GM19351 (cell line): Measurements from ENCODE around the gene BLMH.

Source experiments
- ATAC-seq: cut with Tn5 transposase; IDR thresholded peaks from one replicate; pipeline ENCODE4 v1.9.1; 2021; ENCODE audit warnings: mild to moderate bottlenecking, moderate library complexity; ENCODE audit not compliant: unreplicated experiment

Gene BLMH

GRCh38 chr17:30309591-30309990, 17.8 kb upstream of the BLMH start:
- no peak for ATAC-seq

- no peak for ATAC-seq
Observed at GRCh38 chr17:30308406-30308805, 16.7 kb upstream of the BLMH start.

- ATAC-seq = no peak
Observed at GRCh38 chr17:30304778-30305177, 13.0 kb upstream of the BLMH start.

GRCh38 chr17:30302241-30302640, 10.5 kb upstream of the BLMH start:
- ATAC-seq = no peak

GRCh38 chr17:30300818-30301217, 9.1 kb upstream of the BLMH start:
- ATAC-seq = no peak

GRCh38 chr17:30299000-30299399, 7.3 kb upstream of the BLMH start:
- ATAC-seq = no peak

GRCh38 chr17:30297715-30298114, 6.0 kb upstream of the BLMH start:
- ATAC-seq = no peak

- no peak for ATAC-seq
Observed at GRCh38 chr17:30296499-30297080, 4.8 kb upstream of the BLMH start.

GRCh38 chr17:30292286-30292858, 628 bp upstream of the BLMH start:
- no peak for ATAC-seq

- no peak for ATAC-seq
Observed at GRCh38 chr17:30290696-30291542, 825 bp downstream of the BLMH start.

- ATAC-seq = no peak
Observed at GRCh38 chr17:30290077-30290476, 1.7 kb downstream of the BLMH start.

GRCh38 chr17:30279156-30279555, 12.6 kb downstream of the BLMH start:
- no peak for ATAC-seq

GRCh38 chr17:30278032-30278431, 13.7 kb downstream of the BLMH start:
- no peak for ATAC-seq

GRCh38 chr17:30275911-30276310, 15.8 kb downstream of the BLMH start:
- ATAC-seq = no peak

- ATAC-seq = no peak
Observed at GRCh38 chr17:30274887-30275286, 16.9 kb downstream of the BLMH start.

GRCh38 chr17:30273373-30273772, 18.4 kb downstream of the BLMH start:
- ATAC-seq = no peak

- ATAC-seq = no peak
Observed at GRCh38 chr17:30271102-30271501, 20.6 kb downstream of the BLMH start.

- no peak for ATAC-seq
Observed at GRCh38 chr17:30267625-30268024, 24.1 kb downstream of the BLMH start.

GRCh38 chr17:30263552-30264333, 28.0 kb downstream of the BLMH start:
- no peak for ATAC-seq

- no peak for ATAC-seq
Observed at GRCh38 chr17:30256756-30257506, 34.8 kb downstream of the BLMH start.

GRCh38 chr17:30254150-30254549, 37.6 kb downstream of the BLMH start:
- no peak for ATAC-seq
